Left lobe of liver (tissue), 2 donors: ENCODE measurements around the gene ISM1. TPM values are rescaled to one million over a fixed set of nuclear protein-coding genes. Genes with fewer than 3 reads are reported as not detected.
A peak's percentile ranks its signal among the peaks of the same experiment; 100 is the strongest.

Source experiments
- ATAC-seq: fragments of 200-7000 bp; cut with Tn5 transposase; one replicate; pipeline ENCODE4 v1.9.1; 2020; ENCODE audit warnings: mild to moderate bottlenecking, moderate library complexity
- DNase-seq: peaks from one replicate; pipeline ENCODE4 v3.0.0-alpha.2; 2020; ENCODE audit warnings: low spot score
- total RNA-seq: library from RNA; stranded (reverse); gene quantifications from one replicate; pipeline ENCODE4 v1.2.1, GENCODE V29; 2021
- donor health status: DM: no; HTN: no; CAD: no; lungs with moderate emphysema.
- donor health status: DM: no; HTN: yes; CAD: no.

The ISM1 gene
- total RNA-seq, 1 donor from 2014 or later, result 3.1 TPM

GRCh38 chr20:13340088-13340487 is 119.0 kb downstream of the ISM1 start:
- DNase-seq, result no peak
- no peak for ATAC-seq

GRCh38 chr20:13341737-13342393 is 120.8 kb downstream of the ISM1 start:
- no peak for ATAC-seq
- DNase-seq, result no peak

GRCh38 chr20:13342469-13343242 is 121.6 kb downstream of the ISM1 start:
- peak; percentile 71 for ATAC-seq
- DNase-seq, result no peak

GRCh38 chr20:13344671-13345070 is 123.6 kb downstream of the ISM1 start:
- ATAC-seq (no peak), DNase-seq (no peak)

GRCh38 chr20:13348311-13349234 is 127.5 kb downstream of the ISM1 start:
- DNase-seq (no peak), ATAC-seq (no peak)

GRCh38 chr20:13349235-13349604 is 128.1 kb downstream of the ISM1 start:
- DNase-seq (no peak), ATAC-seq (no peak)

Other genes with a start within 250 kb of the ISM1 start
- 24.5 TPM for gene SPTLC3, start 212.3 kb upstream of the ISM1 start, total RNA-seq